GM12878 (cell line): ENCODE data around the gene ITFG1.

Source experiments
- ATF7 ChIP-seq: fragments of 450-650 bp; IDR thresholded peaks from 2 replicates; pipeline ENCODE4 v1.6.1; 2016; ENCODE audit warnings: low read depth, mild to moderate bottlenecking
- EP300 ChIP-seq, 2 experiments: fragments of 150-350 bp in 1 of 2; IDR thresholded peaks; 2 replicates each; pipeline ENCODE4 v1.6.1; 2011 to 2012; ENCODE audit warnings: low read depth in 2 of 2, low read length in 2 of 2, borderline replicate concordance in 1 of 2, improper control_type of control experiment in 1 of 2, inconsistent platforms in 1 of 2; ENCODE audit not compliant: control insufficient read depth in 1 of 2
- SIX5 ChIP-seq: IDR thresholded peaks from 2 replicates; pipeline ENCODE4 v1.6.1; 2011; ENCODE audit warnings: mild to moderate bottlenecking, low read depth, low read length, moderate library complexity; ENCODE audit not compliant: severe bottlenecking
- ZNF207 ChIP-seq: fragments of 450-650 bp; IDR thresholded peaks from 2 replicates; pipeline ENCODE4 v1.6.1; 2014; ENCODE audit warnings: antibody characterized with exemption, mild to moderate bottlenecking, borderline replicate concordance
- TF ChIP-seq, protein P1 (sequence below): IDR thresholded peaks from 2 replicates; pipeline ENCODE4 v1.6.1; 2012; ENCODE audit warnings: mild to moderate bottlenecking, low read depth, low read length

GRCh38 chr16:47244206-47244605 lies 216.7 kb downstream of the ITFG1 start:
- no peak for TF ChIP-seq SIX5
- no peak for TF ChIP-seq EP300 (IDR thresholded peaks at IDR 0.05; ENCODE audit: borderline replicate concordance in 1 of 2, control insufficient read depth in 1 of 2, low read depth in 2 of 2, low read length in 2 of 2)
- TF ChIP-seq, protein P1, sequence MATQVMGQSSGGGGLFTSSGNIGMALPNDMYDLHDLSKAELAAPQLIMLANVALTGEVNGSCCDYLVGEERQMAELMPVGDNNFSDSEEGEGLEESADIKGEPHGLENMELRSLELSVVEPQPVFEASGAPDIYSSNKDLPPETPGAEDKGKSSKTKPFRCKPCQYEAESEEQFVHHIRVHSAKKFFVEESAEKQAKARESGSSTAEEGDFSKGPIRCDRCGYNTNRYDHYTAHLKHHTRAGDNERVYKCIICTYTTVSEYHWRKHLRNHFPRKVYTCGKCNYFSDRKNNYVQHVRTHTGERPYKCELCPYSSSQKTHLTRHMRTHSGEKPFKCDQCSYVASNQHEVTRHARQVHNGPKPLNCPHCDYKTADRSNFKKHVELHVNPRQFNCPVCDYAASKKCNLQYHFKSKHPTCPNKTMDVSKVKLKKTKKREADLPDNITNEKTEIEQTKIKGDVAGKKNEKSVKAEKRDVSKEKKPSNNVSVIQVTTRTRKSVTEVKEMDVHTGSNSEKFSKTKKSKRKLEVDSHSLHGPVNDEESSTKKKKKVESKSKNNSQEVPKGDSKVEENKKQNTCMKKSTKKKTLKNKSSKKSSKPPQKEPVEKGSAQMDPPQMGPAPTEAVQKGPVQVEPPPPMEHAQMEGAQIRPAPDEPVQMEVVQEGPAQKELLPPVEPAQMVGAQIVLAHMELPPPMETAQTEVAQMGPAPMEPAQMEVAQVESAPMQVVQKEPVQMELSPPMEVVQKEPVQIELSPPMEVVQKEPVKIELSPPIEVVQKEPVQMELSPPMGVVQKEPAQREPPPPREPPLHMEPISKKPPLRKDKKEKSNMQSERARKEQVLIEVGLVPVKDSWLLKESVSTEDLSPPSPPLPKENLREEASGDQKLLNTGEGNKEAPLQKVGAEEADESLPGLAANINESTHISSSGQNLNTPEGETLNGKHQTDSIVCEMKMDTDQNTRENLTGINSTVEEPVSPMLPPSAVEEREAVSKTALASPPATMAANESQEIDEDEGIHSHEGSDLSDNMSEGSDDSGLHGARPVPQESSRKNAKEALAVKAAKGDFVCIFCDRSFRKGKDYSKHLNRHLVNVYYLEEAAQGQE = no peak
- no peak for TF ChIP-seq ZNF207
- no peak for TF ChIP-seq ATF7
